Liver (tissue), 9 donors: ENCODE measurements around the gene KLHDC10. TPM values are rescaled to one million over a fixed set of nuclear protein-coding genes. Genes with fewer than 3 reads are reported as not detected.

Experiments
- DNase-seq: peaks from one replicate; pipeline ENCODE4 v3.0.0-alpha.2; 2017; ENCODE audit warnings: low spot score
- H3K27ac ChIP-seq, 2 donors: one replicate each; pipeline ENCODE4 v1.7.0; 2013; ENCODE audit warnings: inconsistent platforms in 2 of 2, low read length in 2 of 2, control low read depth in 1 of 2, low read depth in 1 of 2, mild to moderate bottlenecking in 1 of 2
- H3K27me3 ChIP-seq, 4 donors: one replicate each; pipeline versions ENCODE4 v1.6.1 to v1.7.0; 2013; ENCODE audit warnings: low read length in 3 of 4, inconsistent platforms in 1 of 4, mild to moderate bottlenecking in 1 of 4, moderate library complexity in 1 of 4; ENCODE audit not compliant: control insufficient read depth in 4 of 4, insufficient read depth in 4 of 4
- H3K36me3 ChIP-seq, 4 donors: one replicate each; pipeline versions ENCODE4 v1.6.1 to v1.7.0; 2013; ENCODE audit warnings: low read length in 3 of 4, mild to moderate bottlenecking in 3 of 4, low read depth in 1 of 4, moderate library complexity in 1 of 4; ENCODE audit not compliant: control insufficient read depth in 4 of 4, insufficient read depth in 3 of 4
- H3K4me1 ChIP-seq, 4 donors: one replicate each; pipeline versions ENCODE4 v1.6.1 to v1.7.0; 2013; ENCODE audit warnings: low read length in 3 of 4, mild to moderate bottlenecking in 3 of 4, moderate library complexity in 1 of 4; ENCODE audit not compliant: control insufficient read depth in 4 of 4, insufficient read depth in 4 of 4
- H3K4me3 ChIP-seq, 3 donors: one replicate each; pipeline versions ENCODE4 v1.6.1 to v1.7.0; 2013; ENCODE audit warnings: low read length in 3 of 3, control low read depth in 1 of 3, low read depth in 1 of 3, mild to moderate bottlenecking in 1 of 3
- H3K9ac ChIP-seq, 2 donors: one replicate each; pipeline ENCODE4 v1.7.0; 2013; ENCODE audit warnings: low read length in 2 of 2, mild to moderate bottlenecking in 2 of 2, moderate library complexity in 2 of 2, control low read depth in 1 of 2, low read depth in 1 of 2
- H3K9me3 ChIP-seq, 4 donors: one replicate each; pipeline versions ENCODE4 v1.6.1 to v1.7.0; 2013; ENCODE audit warnings: low read length in 3 of 4; ENCODE audit not compliant: control insufficient read depth in 4 of 4
- FOXA1 ChIP-seq: IDR thresholded peaks from 2 replicates; pipeline ENCODE4 v1.6.1; 2016; ENCODE audit warnings: antibody characterized with exemption
- FOXA2 ChIP-seq: IDR thresholded peaks from 2 replicates; pipeline ENCODE4 v1.6.1; 2016; ENCODE audit warnings: antibody characterized with exemption
- GABPA ChIP-seq, 2 donors: IDR thresholded peaks in 1 of 2; conservative IDR thresholded peaks in 1 of 2; 2 replicates each; pipeline ENCODE4 v1.6.1; 2016; ENCODE audit warnings: antibody characterized with exemption in 2 of 2, mild to moderate bottlenecking in 1 of 2, moderate library complexity in 1 of 2
- HNF4A ChIP-seq, 2 donors: conservative IDR thresholded peaks; 2 replicates each; pipeline ENCODE4 v1.6.1; 2016; ENCODE audit warnings: antibody characterized with exemption in 2 of 2, mild to moderate bottlenecking in 2 of 2
- JUND ChIP-seq, 2 donors: IDR thresholded peaks; 2 replicates each; pipeline ENCODE4 v1.6.1; 2016; ENCODE audit warnings: antibody characterized with exemption in 2 of 2
- NR2F2 ChIP-seq: IDR thresholded peaks from 2 replicates; pipeline ENCODE4 v1.6.1; 2016; ENCODE audit warnings: antibody characterized with exemption
- RAD21 ChIP-seq, 2 donors: IDR thresholded peaks; 2 replicates each; pipeline ENCODE4 v1.6.1; 2016; ENCODE audit warnings: antibody characterized with exemption in 2 of 2, mild to moderate bottlenecking in 2 of 2
- RXRA ChIP-seq, 2 donors: IDR thresholded peaks; 2 replicates each; pipeline ENCODE4 v1.6.1; 2017 to 2018; ENCODE audit warnings: antibody characterized with exemption in 2 of 2, mild to moderate bottlenecking in 1 of 2
- TAF1 ChIP-seq: conservative IDR thresholded peaks from 2 replicates; pipeline ENCODE4 v1.6.1; 2016; ENCODE audit warnings: antibody characterized with exemption, mild to moderate bottlenecking
- YY1 ChIP-seq: IDR thresholded peaks from 2 replicates; pipeline ENCODE4 v1.6.1; 2016; ENCODE audit warnings: antibody characterized with exemption, mild to moderate bottlenecking
- WGBS: extraction: QIAGEN DNeasy Blood & Tissue Kit; methylation state at CpG from one replicate; pipeline ENCODE4 v1.1.7; 2013; 5-methylcytosine and 5-hydroxymethylcytosine counted together
- polyA plus RNA-seq, 2 donors: library from polyadenylated mRNA; stranded (reverse) in 1 of 2; unstranded in 1 of 2; fragments of 200-250 nt in 1 of 2; fragments of >200 nt in 1 of 2; fragmentation: Nextera tagmentation in 1 of 2; extraction: Ambion mirVana in 1 of 2; gene quantifications; one replicate each; pipeline versions ENCODE4 v1.2.1 to v1.2.3, GENCODE V29; 2013 to 2015
- total RNA-seq, 2 donors: library from RNA; depleted of rRNA; stranded (reverse); fragments of >200 nt; gene quantifications; one replicate each; pipeline ENCODE4 v1.2.3, GENCODE V29; 2014
- TF ChIP-seq, protein P1 (sequence below): IDR thresholded peaks from 2 replicates; pipeline ENCODE4 v1.6.1; 2016; ENCODE audit warnings: antibody characterized with exemption
- TF ChIP-seq, protein P2 (sequence below): IDR thresholded peaks from 2 replicates; pipeline ENCODE4 v1.6.1; 2016; ENCODE audit warnings: antibody characterized with exemption, mild to moderate bottlenecking
- TF ChIP-seq, protein P3 (sequence below): IDR thresholded peaks from 2 replicates; pipeline ENCODE4 v1.6.1; 2016; ENCODE audit warnings: antibody characterized with exemption
- TF ChIP-seq, protein P4 (sequence below): IDR thresholded peaks from 2 replicates; pipeline ENCODE4 v1.6.1; 2016; ENCODE audit warnings: antibody characterized with exemption
- donor health status: healthy.
- donor health status: healthy.
- donor health status: healthy.
- donor health status: healthy.
- donor health status: healthy.

The KLHDC10 gene
- total and polyA plus RNA-seq, 4 donors, result 10.8 to 31.2 (median 17.4) TPM

DNA sequence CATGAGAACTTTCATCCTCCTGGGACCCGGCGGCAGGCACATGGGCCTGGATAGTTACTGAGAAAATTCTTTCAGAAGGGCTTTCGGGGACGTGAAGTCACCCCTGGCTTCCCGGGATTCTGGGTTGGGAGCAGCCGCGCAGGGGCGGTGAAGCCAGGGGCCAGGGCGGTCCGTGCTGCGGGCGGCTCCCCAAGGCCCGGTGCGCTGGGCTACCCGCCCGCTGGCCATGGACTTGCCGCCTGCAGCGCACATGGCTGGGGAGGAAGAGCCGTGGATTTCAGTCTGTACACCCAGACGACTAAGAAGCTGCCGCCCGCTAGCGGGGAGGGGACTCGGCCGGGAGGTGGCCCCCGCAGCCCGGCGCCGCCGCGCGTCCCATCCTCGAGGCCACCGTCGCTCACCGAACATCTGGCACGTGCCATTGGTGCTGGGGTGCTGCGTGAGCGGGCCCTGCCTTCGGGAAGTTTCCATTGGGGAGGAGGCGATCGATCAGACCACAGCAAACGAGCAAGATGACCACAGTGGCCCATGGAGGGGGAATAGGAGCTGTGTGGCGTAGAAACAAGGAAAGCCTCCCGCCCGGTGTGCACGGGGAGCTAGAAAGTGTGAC lies 70.3 kb downstream of the KLHDC10 start:
- no peak for DNase-seq
- H3K4me3 ChIP-seq, result peak overlapping the region in 1 of 3 donors; percentile 41
- peak overlapping the region in 1 of 2 donors; percentile 49 for H3K27ac ChIP-seq

DNA sequence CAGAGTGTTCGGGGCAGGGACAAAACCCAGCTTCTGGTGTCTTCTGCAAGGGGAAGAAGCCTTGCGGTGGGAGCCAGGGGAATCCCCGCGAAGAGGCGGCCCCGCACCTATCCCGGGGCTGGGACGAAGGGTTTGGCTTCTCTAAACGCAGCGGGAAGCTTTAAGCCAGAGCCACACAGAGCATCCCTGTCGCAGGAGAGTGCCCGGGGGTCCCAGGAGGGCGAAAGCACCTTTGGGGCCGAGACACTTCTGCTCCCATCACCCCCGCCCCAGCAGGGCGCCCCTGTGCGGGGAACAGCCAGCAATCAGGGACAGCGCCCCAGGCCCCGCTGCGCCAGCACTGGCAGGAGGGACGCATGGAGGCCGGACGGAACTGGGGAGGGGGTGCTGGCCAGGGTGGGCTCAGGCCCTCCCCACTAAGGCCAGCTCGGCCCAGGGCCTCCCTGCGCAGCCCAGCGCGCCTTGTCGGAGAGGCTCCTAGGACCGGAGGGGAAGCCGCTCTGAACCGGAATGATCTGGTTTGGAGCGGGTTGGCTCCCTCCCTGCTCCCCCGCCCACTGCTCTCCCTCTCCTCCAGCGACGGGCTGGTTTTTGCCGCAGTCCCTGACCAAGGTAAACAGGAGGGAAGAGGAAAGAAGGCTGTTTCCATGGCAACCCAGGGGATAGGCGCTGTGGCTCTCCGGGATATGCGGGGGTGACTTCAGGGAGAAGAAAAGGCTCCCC lies 71.0 kb downstream of the KLHDC10 start:
- TF ChIP-seq, protein P1, sequence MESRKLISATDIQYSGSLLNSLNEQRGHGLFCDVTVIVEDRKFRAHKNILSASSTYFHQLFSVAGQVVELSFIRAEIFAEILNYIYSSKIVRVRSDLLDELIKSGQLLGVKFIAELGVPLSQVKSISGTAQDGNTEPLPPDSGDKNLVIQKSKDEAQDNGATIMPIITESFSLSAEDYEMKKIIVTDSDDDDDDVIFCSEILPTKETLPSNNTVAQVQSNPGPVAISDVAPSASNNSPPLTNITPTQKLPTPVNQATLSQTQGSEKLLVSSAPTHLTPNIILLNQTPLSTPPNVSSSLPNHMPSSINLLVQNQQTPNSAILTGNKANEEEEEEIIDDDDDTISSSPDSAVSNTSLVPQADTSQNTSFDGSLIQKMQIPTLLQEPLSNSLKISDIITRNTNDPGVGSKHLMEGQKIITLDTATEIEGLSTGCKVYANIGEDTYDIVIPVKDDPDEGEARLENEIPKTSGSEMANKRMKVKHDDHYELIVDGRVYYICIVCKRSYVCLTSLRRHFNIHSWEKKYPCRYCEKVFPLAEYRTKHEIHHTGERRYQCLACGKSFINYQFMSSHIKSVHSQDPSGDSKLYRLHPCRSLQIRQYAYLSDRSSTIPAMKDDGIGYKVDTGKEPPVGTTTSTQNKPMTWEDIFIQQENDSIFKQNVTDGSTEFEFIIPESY, result no peak
- TF ChIP-seq, protein P2, sequence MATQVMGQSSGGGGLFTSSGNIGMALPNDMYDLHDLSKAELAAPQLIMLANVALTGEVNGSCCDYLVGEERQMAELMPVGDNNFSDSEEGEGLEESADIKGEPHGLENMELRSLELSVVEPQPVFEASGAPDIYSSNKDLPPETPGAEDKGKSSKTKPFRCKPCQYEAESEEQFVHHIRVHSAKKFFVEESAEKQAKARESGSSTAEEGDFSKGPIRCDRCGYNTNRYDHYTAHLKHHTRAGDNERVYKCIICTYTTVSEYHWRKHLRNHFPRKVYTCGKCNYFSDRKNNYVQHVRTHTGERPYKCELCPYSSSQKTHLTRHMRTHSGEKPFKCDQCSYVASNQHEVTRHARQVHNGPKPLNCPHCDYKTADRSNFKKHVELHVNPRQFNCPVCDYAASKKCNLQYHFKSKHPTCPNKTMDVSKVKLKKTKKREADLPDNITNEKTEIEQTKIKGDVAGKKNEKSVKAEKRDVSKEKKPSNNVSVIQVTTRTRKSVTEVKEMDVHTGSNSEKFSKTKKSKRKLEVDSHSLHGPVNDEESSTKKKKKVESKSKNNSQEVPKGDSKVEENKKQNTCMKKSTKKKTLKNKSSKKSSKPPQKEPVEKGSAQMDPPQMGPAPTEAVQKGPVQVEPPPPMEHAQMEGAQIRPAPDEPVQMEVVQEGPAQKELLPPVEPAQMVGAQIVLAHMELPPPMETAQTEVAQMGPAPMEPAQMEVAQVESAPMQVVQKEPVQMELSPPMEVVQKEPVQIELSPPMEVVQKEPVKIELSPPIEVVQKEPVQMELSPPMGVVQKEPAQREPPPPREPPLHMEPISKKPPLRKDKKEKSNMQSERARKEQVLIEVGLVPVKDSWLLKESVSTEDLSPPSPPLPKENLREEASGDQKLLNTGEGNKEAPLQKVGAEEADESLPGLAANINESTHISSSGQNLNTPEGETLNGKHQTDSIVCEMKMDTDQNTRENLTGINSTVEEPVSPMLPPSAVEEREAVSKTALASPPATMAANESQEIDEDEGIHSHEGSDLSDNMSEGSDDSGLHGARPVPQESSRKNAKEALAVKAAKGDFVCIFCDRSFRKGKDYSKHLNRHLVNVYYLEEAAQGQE, result peak; percentile 66
- no peak for TF ChIP-seq FOXA2
- H3K27ac ChIP-seq, result peak overlapping the region in 1 of 2 donors; percentile 49
- 41% methylated on average over 39 of the region's 39 CpGs for WGBS
- no peak overlapping the region for H3K9ac ChIP-seq
- peak; percentile 76 for DNase-seq
- peak overlapping the region in 2 of 3 donors; percentile 41 to 58 for H3K4me3 ChIP-seq
- no peaks in the 10 kb centered on the region for H3K9me3 ChIP-seq
- H3K4me1 ChIP-seq, result no peaks in the 10 kb centered on the region
- H3K36me3 ChIP-seq, result peaks cover 0 to 17% (median 3%) of the 10 kb centered on the region in 4 donors
- H3K27me3 ChIP-seq, result no peaks in the 10 kb centered on the region

More for the DNA sequence above, 70.3 kb downstream of the KLHDC10 start:
- TF ChIP-seq, protein P3, sequence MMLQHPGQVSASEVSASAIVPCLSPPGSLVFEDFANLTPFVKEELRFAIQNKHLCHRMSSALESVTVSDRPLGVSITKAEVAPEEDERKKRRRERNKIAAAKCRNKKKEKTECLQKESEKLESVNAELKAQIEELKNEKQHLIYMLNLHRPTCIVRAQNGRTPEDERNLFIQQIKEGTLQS, result no peak
- TF ChIP-seq, protein P1, result no peak
- TF ChIP-seq, protein P2, result no peak
- TF ChIP-seq HNF4A (conservative IDR thresholded peaks at IDR 0.05) (no peak), FOXA1 (no peak), RXRA (IDR thresholded peaks at IDR 0.05) (no peak), TAF1 (no peak), NR2F2 (no peak), RAD21 (IDR thresholded peaks at IDR 0.05) (no peak), JUND (IDR thresholded peaks at IDR 0.05) (no peak), YY1 (no peak), GABPA (IDR thresholded peaks at IDR 0.05 in 1 of 2, conservative IDR thresholded peaks at IDR 0.05 in 1 of 2) (no peak)
- TF ChIP-seq, protein P4, sequence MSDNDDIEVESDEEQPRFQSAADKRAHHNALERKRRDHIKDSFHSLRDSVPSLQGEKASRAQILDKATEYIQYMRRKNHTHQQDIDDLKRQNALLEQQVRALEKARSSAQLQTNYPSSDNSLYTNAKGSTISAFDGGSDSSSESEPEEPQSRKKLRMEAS, result no peak
- no peaks in the 10 kb centered on the region for H3K9me3 ChIP-seq
- H3K27me3 ChIP-seq, result no peaks in the 10 kb centered on the region
- H3K4me1 ChIP-seq, result no peaks in the 10 kb centered on the region
- peaks cover 0 to 23% (median 6%) of the 10 kb centered on the region in 4 donors for H3K36me3 ChIP-seq
- WGBS, result 90% methylated on average over 47 of the region's 47 CpGs
- no peak overlapping the region for H3K9ac ChIP-seq
